GM10248 (cell line): Measurements from ENCODE around the gene HNRNPM.

Experiments used
- CTCF ChIA-PET: fragments of 300-600 bp; sonication (Branson Sonifier 250); formaldehyde crosslinking; extraction: SDS; loops from one replicate; lab custom pipeline; 2021; ENCODE audit warnings: antibody characterized with exemption; lab: Yijun Ruan, JAX
- POLR2A ChIA-PET: fragments of 350-650 bp; sonication (Branson Sonifier 250); formaldehyde crosslinking; extraction: SDS; loops from one replicate; lab custom pipeline; 2020; ENCODE audit warnings: antibody characterized with exemption; lab: Yijun Ruan, JAX
- DNase-seq: peaks from one replicate; pipeline ENCODE4 v3.0.0; 2012; ENCODE audit errors: extremely low spot score
- TF ChIP-seq, protein P1 (sequence below): IDR thresholded peaks from 2 replicates; pipeline ENCODE4 v1.5.1; 2012; ENCODE audit warnings: mild to moderate bottlenecking, low read depth; ENCODE audit errors: extremely low read depth, missing control alignments, control extremely low read depth

The HNRNPM gene

DNA sequence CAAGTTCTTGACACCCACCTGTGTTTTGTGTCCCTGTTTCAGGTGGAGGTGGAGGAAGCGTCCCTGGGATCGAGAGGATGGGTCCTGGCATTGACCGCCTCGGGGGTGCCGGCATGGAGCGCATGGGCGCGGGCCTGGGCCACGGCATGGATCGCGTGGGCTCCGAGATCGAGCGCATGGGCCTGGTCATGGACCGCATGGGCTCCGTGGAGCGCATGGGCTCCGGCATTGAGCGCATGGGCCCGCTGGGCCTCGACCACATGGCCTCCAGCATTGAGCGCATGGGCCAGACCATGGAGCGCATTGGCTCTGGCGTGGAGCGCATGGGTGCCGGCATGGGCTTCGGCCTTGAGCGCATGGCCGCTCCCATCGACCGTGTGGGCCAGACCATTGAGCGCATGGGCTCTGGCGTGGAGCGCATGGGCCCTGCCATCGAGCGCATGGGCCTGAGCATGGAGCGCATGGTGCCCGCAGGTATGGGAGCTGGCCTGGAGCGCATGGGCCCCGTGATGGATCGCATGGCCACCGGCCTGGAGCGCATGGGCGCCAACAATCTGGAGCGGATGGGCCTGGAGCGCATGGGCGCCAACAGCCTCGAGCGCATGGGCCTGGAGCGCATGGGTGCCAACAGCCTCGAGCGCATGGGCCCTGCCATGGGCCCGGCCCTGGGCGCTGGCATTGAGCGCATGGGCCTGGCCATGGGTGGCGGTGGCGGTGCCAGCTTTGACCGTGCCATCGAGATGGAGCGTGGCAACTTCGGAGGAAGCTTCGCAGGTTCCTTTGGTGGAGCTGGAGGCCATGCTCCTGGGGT, 41.0 kb downstream of the HNRNPM start:
- ChIA-PET CTCF (interaction anchor here (0.6 to 3.7 kb wide), 6 partner anchors 9 to 34 kb away, joined by 3 to 13 read pairs (median 4); no protein-coding TSS in a partner anchor), POLR2A (no interaction called here)
- TF ChIP-seq, protein P1, sequence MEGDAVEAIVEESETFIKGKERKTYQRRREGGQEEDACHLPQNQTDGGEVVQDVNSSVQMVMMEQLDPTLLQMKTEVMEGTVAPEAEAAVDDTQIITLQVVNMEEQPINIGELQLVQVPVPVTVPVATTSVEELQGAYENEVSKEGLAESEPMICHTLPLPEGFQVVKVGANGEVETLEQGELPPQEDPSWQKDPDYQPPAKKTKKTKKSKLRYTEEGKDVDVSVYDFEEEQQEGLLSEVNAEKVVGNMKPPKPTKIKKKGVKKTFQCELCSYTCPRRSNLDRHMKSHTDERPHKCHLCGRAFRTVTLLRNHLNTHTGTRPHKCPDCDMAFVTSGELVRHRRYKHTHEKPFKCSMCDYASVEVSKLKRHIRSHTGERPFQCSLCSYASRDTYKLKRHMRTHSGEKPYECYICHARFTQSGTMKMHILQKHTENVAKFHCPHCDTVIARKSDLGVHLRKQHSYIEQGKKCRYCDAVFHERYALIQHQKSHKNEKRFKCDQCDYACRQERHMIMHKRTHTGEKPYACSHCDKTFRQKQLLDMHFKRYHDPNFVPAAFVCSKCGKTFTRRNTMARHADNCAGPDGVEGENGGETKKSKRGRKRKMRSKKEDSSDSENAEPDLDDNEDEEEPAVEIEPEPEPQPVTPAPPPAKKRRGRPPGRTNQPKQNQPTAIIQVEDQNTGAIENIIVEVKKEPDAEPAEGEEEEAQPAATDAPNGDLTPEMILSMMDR, result no peak
- DNase-seq, result no peak

DNA sequence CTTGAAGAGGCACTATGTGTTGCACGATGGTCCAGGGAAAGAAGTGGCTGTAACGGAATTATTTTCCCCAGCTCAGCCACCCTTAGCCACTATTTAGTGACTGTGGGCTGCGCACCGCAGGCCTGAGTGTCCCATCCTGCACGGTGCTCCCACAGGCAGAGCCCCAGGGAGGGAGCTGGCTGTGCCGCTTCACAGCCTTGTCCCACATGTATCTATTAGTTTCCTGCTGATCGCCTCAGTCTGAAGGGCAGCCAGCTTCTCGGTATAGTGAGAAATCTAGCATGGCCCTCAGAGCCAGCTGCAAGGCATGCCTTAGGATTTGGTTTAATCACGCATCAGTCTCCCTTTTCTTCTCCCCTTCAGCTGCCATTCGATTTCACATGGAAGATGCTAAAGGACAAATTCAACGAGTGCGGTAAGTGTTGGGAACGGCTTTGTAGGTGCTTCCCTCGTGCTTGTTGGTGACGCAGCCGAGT, 41.9 kb downstream of the HNRNPM start:
- DNase-seq, result no peak
- TF ChIP-seq, protein P1, result no peak
- CTCF ChIA-PET, result interaction anchor here (0.9 to 3.7 kb wide), 9 partner anchors 8 to 557 kb away, joined by 3 to 13 read pairs (median 3); partner anchors contain the start of gene ZNF414
- POLR2A ChIA-PET, result no interaction called here

DNA sequence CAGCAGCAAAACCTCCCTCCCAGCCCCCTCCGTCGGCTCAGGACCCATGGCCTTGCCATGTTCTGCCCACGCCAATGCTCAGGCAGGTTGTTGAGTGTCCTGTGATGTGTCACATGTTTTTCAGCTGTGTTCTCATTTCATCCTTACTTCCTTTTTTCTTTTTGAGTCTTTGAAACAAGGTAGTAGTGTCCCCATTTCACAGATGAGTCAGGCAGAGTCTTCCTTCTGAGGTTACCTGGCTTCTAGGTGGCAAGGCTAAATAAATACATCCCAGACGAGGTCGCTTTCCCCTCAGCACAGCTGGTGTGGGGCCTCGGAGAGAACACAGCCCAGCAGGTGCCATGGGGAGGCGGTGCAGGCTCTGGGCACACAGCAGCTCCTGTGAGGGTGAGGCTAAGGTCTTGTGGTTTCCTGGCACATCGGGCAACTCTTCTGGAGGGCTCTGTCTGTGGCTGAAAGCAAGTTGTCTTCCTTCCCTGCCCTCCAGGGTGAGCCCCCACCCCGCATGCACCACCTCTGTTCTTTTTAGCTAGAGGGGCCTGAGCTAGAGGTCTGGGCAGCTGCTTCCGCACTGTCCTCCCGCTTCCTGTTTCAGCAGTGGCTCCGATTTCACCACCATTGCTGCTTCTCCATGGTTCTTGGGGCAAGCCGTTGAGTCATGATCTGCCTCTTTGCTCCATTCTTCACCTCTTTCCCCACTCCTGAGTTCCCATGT, 42.5 kb downstream of the HNRNPM start:
- DNase-seq, result peak; percentile 46
- TF ChIP-seq, protein P1, result no peak
- ChIA-PET POLR2A (no interaction called here), CTCF (interaction anchor here (1.0 to 3.7 kb wide), 11 partner anchors 9 to 558 kb away, joined by 3 to 13 read pairs (median 3); partner anchors contain the start of genes MARCHF2 and ZNF414)

DNA sequence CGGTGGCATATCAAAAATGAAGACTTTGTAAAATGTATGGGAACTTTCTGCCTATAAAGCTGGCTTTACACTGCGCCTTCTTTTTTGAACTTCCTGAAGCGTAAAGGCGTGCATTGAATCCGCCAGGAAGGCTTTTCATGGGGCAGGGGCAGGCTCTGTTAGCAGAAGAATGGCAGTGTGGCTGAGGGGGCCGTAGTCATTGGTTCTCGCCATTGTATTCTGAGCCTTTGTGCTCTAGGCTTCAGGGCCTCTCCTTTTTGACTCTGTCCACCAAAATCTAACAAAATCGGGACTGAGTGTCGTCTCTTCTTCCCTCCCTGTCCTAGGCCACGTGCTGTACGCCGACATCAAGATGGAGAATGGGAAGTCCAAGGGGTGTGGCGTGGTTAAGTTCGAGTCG, 43.6 kb downstream of the HNRNPM start:
- TF ChIP-seq, protein P1, result no peak
- no peak for DNase-seq
- ChIA-PET CTCF (interaction anchor here (1.1 to 3.7 kb wide), 3 partner anchors 16 to 75 kb away, joined by 3 to 13 read pairs (median 4); partner anchors contain the start of gene MARCHF2), POLR2A (interaction anchor here (0.6 kb wide), 1 partner anchor 13 kb away, joined by 7 read pairs; no protein-coding TSS in a partner anchor)

DNA sequence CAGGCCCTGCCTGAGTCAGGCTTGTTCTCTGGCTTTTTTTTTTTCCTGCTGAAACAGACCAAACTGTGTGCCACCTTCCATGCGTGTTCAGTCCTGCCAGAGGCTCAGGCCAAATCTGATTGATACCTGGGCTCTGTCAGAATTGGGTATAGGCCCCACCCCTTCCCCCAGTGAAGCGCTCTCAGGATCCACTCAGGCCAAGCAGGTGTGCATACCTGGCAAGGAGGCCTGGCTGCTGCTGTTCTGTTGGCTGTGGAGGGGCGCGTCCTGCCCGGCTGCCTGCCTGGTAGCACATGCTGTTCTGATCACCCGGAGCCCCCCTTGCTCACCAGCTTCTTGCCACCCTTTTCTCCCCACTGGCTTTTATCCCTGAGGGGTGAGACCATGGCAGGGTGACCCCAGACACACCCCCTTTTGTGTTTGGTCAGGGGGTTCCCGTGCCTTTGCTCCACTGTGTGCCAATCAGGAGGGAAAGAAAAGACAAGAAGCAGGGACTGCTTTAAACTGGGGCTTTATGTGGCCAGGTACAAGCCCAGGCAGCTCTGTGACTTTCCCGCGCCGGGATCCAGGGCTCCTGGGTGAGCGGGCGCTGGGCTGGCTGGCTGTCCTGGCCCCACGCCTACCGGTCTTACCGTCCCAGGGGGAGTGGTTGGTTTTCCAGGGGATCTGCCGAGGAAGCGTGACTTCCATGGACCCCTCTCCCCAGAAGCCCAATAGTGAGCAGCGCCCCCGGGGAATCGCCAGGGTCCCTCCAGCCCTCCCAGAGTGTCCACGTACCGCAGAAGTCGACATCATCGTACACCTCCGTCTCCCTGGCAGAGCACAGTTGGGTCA, 45.0 kb downstream of the HNRNPM start:
- ChIA-PET POLR2A (no interaction called here), CTCF (interaction anchor here (3.7 kb wide), 1 partner anchor 16 kb away, joined by 13 read pairs; no protein-coding TSS in a partner anchor)
- DNase-seq, result no peak
- TF ChIP-seq, protein P1, result no peak

DNA sequence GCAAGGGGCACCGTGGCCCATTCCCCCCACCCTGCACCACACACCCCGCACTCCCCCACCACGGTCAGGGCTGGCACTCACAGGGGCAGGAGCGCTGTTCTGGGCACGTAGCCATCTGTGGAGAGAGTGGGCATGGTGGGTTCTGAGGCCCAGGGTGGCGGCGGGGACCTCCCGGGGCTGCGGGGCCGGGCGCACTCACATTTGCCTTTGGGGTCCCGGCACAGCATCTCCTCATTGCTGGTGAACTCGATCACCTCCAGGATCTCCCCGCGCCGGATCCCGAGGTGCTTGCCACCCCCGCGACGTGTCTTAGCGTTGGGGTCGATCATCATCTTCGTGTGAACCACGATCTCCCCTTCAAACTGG, 45.6 kb downstream of the HNRNPM start:
- DNase-seq, result no peak
- POLR2A ChIA-PET, result no interaction called here
- CTCF ChIA-PET, result no interaction called here
- TF ChIP-seq, protein P1, result no peak
